PC-3 (cell line): ENCODE data around the gene GP1BA. TPM values are rescaled to one million over a fixed set of nuclear protein-coding genes. Genes with fewer than 3 reads are reported as not detected.

Experiments used
- ATAC-seq: fragments of 200-7000 bp; cut with Tn5 transposase; 2 replicates; pipeline ENCODE4 v1.9.1; 2020; ENCODE audit warnings: mild to moderate bottlenecking, moderate library complexity
- BruUV-seq: library from RNA; stranded (reverse); fragments of 400-500 nt; replicated peaks from 2 replicates; lab custom pipeline; 2021; lab: Mats Ljungman, UMichigan
- CTCF ChIA-PET: fragments of 300-600 bp; sonication (Branson Sonifier 250); formaldehyde crosslinking; loops from one replicate; lab custom pipeline; 2022; ENCODE audit warnings: antibody characterized with exemption; lab: Charles Lee
- POLR2A ChIA-PET: fragments of 300-600 bp; sonication (Branson Sonifier 250); formaldehyde crosslinking; loops from one replicate; lab custom pipeline; 2022; ENCODE audit warnings: antibody characterized with exemption; ENCODE audit not compliant: unreplicated experiment; lab: Charles Lee
- DNase-seq: peaks from one replicate; pipeline ENCODE4 v3.0.0-alpha.2; 2015
- H2AFZ ChIP-seq: fragments of 300-600 bp; sonication (generic); 2 replicates; pipeline ENCODE4 v1.6.0; 2016; ENCODE audit warnings: antibody characterized with exemption, low read length
- H3F3A ChIP-seq: fragments of 300-600 bp; sonication (generic); one replicate; pipeline ENCODE4 v1.6.0; 2017; ENCODE audit warnings: antibody characterized with exemption, low read length, control low read depth, mild to moderate bottlenecking; ENCODE audit not compliant: unreplicated experiment
- H3K27ac ChIP-seq: fragments of 300-600 bp; sonication (generic); 2 replicates; pipeline ENCODE4 v1.5.1; 2016; ENCODE audit warnings: mild to moderate bottlenecking, low read length
- H3K27me3 ChIP-seq: fragments of 300-600 bp; sonication (generic); 2 replicates; pipeline ENCODE4 v1.6.1; 2016; ENCODE audit warnings: low read length, mixed read lengths
- H3K36me3 ChIP-seq: fragments of 300-600 bp; sonication (generic); 2 replicates; pipeline ENCODE4 v1.6.1; 2016; ENCODE audit warnings: low read depth, mixed run types, low read length, mixed read lengths
- H3K4me1 ChIP-seq: fragments of 300-600 bp; sonication (generic); 2 replicates; pipeline ENCODE4 v1.5.1; 2016; ENCODE audit warnings: low read length; ENCODE audit not compliant: insufficient read depth
- H3K4me2 ChIP-seq: fragments of 300-600 bp; sonication (generic); 2 replicates; pipeline ENCODE4 v1.6.0; 2016; ENCODE audit warnings: low read length
- H3K4me3 ChIP-seq: fragments of 300-600 bp; sonication (generic); 2 replicates; pipeline ENCODE4 v1.5.1; 2016; ENCODE audit warnings: mild to moderate bottlenecking, low read length, mixed read lengths
- H3K79me2 ChIP-seq: fragments of 300-600 bp; sonication (generic); 2 replicates; pipeline ENCODE4 v1.6.1; 2017; ENCODE audit warnings: low read length, mixed read lengths
- H3K9ac ChIP-seq: fragments of 300-600 bp; sonication (generic); 2 replicates; pipeline ENCODE4 v1.6.0; 2016; ENCODE audit warnings: mild to moderate bottlenecking, low read length
- H3K9me2 ChIP-seq: fragments of 300-600 bp; sonication (generic); replicated peaks from 2 replicates; pipeline ENCODE4 v1.6.1; 2016; ENCODE audit warnings: mixed run types, low read length, mixed read lengths
- H3K9me3 ChIP-seq: fragments of 300-600 bp; sonication (generic); 2 replicates; pipeline ENCODE4 v1.6.1; 2016; ENCODE audit warnings: low read length, mixed read lengths
- H4K20me1 ChIP-seq: fragments of 300-600 bp; sonication (generic); 2 replicates; pipeline ENCODE4 v1.6.1; 2016; ENCODE audit warnings: low read length, mixed read lengths
- EZH2 ChIP-seq: fragments of 300-600 bp; sonication (generic); IDR thresholded peaks from one replicate; pipeline ENCODE4 v1.6.1; 2017; ENCODE audit warnings: antibody characterized with exemption, mild to moderate bottlenecking, low read length; ENCODE audit not compliant: unreplicated experiment
- EZH2phosphoT487 ChIP-seq: fragments of 300-600 bp; sonication (generic); IDR thresholded peaks from 2 replicates; pipeline ENCODE4 v1.6.1; 2018; ENCODE audit warnings: mild to moderate bottlenecking, antibody characterized with exemption, low read length, borderline replicate concordance
- intact Hi-C: fragments of 100-400 bp; cut with micrococcal nuclease; formaldehyde crosslinking; loops from 2 replicates; pipeline ENCODE4 v1.9.0; 2023
- total RNA-seq: library from RNA; depleted of rRNA; stranded (reverse); fragments of >200 nt; gene quantifications from 2 replicates; pipeline ENCODE4 v1.2.3, GENCODE V29; 2014
- TF ChIP-seq, protein P1 (sequence below): fragments of 300-600 bp; sonication (generic); conservative IDR thresholded peaks from 2 replicates; pipeline ENCODE4 v1.5.1; 2017; ENCODE audit warnings: antibody characterized with exemption, low read depth, mild to moderate bottlenecking, low read length

GP1BA gene
- total RNA-seq, 1 experiment from 2014 or later, result not detected

- H3K27me3 ChIP-seq, result no peaks in the 10 kb centered on the region
- ATAC-seq (no peak), DNase-seq (no peak)
- no peak overlapping the region for H3K9ac ChIP-seq
- no peak overlapping the region for H3K4me3 ChIP-seq
- CTCF ChIA-PET, result no interaction called here
- no peaks in the 10 kb centered on the region; the same call in 1 of the 2 replicates for H3K36me3 ChIP-seq
- H3K4me2 ChIP-seq, result no peak overlapping the region
- H4K20me1 ChIP-seq, result no peaks in the 10 kb centered on the region
- POLR2A ChIA-PET, result no interaction called here
- intact Hi-C loops, result no loop called here
- H3K27ac ChIP-seq, result no peak overlapping the region
- H3K9me3 ChIP-seq, result no peaks in the 10 kb centered on the region
- TSS peak; percentile 47 for BruUV-seq
- TF ChIP-seq, protein P1, sequence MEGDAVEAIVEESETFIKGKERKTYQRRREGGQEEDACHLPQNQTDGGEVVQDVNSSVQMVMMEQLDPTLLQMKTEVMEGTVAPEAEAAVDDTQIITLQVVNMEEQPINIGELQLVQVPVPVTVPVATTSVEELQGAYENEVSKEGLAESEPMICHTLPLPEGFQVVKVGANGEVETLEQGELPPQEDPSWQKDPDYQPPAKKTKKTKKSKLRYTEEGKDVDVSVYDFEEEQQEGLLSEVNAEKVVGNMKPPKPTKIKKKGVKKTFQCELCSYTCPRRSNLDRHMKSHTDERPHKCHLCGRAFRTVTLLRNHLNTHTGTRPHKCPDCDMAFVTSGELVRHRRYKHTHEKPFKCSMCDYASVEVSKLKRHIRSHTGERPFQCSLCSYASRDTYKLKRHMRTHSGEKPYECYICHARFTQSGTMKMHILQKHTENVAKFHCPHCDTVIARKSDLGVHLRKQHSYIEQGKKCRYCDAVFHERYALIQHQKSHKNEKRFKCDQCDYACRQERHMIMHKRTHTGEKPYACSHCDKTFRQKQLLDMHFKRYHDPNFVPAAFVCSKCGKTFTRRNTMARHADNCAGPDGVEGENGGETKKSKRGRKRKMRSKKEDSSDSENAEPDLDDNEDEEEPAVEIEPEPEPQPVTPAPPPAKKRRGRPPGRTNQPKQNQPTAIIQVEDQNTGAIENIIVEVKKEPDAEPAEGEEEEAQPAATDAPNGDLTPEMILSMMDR, result no peak
- TF ChIP-seq EZH2phosphoT487 (no peak), EZH2 (no peak)
- no peak overlapping the region for H2AFZ ChIP-seq
- H3K79me2 ChIP-seq, result no peaks in the 10 kb centered on the region
- no peaks in the 10 kb centered on the region for H3K9me2 ChIP-seq
- no peaks in the 10 kb centered on the region for H3K4me1 ChIP-seq
- H3F3A ChIP-seq, result no peaks in the 10 kb centered on the region
These were observed 36.3 kb upstream of the GP1BA start for GRCh38 chr17:4895657-4896331.

GRCh38 chr17:4896332-4897197 is 35.5 kb upstream of the GP1BA start:
- DNase-seq (no peak), ATAC-seq (no peak; the same call in 1 of the 2 replicates)
- Histone ChIP-seq H3K4me2 (no peak overlapping the region), H3F3A (no peaks in the 10 kb centered on the region), H3K36me3 (no peaks in the 10 kb centered on the region; the same call in 1 of the 2 replicates), H3K9ac (no peak overlapping the region), H4K20me1 (no peaks in the 10 kb centered on the region), H3K27ac (no peak overlapping the region), H3K4me1 (no peaks in the 10 kb centered on the region), H3K9me2 (no peaks in the 10 kb centered on the region), H3K27me3 (no peaks in the 10 kb centered on the region), H3K4me3 (no peak overlapping the region), H2AFZ (no peak overlapping the region), H3K79me2 (no peaks in the 10 kb centered on the region), H3K9me3 (no peaks in the 10 kb centered on the region)
- ChIA-PET CTCF (no interaction called here), POLR2A (no interaction called here)
- TF ChIP-seq EZH2phosphoT487, result no peak
- TF ChIP-seq EZH2, result no peak
- TF ChIP-seq, protein P1, result no peak
- intact Hi-C loops, result no loop called here
- no TSS peak for BruUV-seq
